SK-N-SH (cell line): Measurements from ENCODE around the gene SPTLC1.

Experiments used
- EZH2phosphoT487 ChIP-seq: fragments of 200-600 bp; sonication (generic); IDR thresholded peaks from 2 replicates; pipeline ENCODE4 v1.6.1; 2017; ENCODE audit warnings: low read depth, mixed run types, mild to moderate bottlenecking, antibody characterized with exemption, moderate library complexity, borderline replicate concordance
- GATA2 ChIP-seq: sonication (generic); formaldehyde crosslinking; IDR thresholded peaks from 2 replicates; pipeline ENCODE4 v1.5.0; 2020; ENCODE audit warnings: mild to moderate bottlenecking, missing genetic modification reagents
- POLR2AphosphoS5 ChIP-seq: IDR thresholded peaks from 2 replicates; pipeline ENCODE4 v1.6.1; 2012; ENCODE audit warnings: low read depth, low read length
- RAD21 ChIP-seq: IDR thresholded peaks from 2 replicates; pipeline ENCODE4 v1.6.1; 2012; ENCODE audit warnings: mild to moderate bottlenecking, low read length
- TF ChIP-seq, protein P1 (sequence below): fragments of 200-600 bp; sonication (generic); IDR thresholded peaks from 2 replicates; pipeline ENCODE4 v1.6.1; 2017; ENCODE audit warnings: antibody characterized with exemption, mild to moderate bottlenecking, moderate library complexity
- TF ChIP-seq, protein P2 (sequence below): IDR thresholded peaks from 2 replicates; pipeline ENCODE4 v1.4.0; 2012; ENCODE audit warnings: low read depth, borderline replicate concordance
- TF ChIP-seq, protein P3 (sequence below): IDR thresholded peaks from 2 replicates; pipeline ENCODE4 v1.6.1; 2012; ENCODE audit warnings: mild to moderate bottlenecking, low read depth, low read length, moderate library complexity

DNA sequence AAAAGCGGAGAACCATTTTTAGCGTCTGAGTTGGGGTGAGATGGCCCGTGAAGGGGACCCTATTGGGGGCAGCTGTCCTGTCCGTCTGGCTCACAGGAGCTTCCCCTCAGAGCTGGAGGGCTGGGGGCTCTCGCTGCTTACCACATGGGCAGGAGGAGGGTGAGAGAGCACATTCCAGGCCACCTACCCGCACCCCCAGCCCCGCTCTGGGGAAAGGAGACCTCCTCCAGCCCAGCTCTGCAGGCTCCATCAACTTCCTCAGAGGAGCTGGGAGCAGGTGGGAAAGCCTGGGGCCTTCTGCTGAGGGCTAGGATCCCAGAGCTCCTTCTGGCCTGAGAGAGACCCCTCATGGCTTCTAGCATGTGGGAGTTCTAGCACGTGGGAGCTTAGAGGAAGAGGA, 27.1 kb upstream of the SPTLC1 start:
- TF ChIP-seq, protein P1, sequence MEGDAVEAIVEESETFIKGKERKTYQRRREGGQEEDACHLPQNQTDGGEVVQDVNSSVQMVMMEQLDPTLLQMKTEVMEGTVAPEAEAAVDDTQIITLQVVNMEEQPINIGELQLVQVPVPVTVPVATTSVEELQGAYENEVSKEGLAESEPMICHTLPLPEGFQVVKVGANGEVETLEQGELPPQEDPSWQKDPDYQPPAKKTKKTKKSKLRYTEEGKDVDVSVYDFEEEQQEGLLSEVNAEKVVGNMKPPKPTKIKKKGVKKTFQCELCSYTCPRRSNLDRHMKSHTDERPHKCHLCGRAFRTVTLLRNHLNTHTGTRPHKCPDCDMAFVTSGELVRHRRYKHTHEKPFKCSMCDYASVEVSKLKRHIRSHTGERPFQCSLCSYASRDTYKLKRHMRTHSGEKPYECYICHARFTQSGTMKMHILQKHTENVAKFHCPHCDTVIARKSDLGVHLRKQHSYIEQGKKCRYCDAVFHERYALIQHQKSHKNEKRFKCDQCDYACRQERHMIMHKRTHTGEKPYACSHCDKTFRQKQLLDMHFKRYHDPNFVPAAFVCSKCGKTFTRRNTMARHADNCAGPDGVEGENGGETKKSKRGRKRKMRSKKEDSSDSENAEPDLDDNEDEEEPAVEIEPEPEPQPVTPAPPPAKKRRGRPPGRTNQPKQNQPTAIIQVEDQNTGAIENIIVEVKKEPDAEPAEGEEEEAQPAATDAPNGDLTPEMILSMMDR = no peak
- TF ChIP-seq RAD21 (no peak), GATA2 (CRISPR knock-in tag) (no peak), EZH2phosphoT487 (no peak), POLR2AphosphoS5 (no peak)
- TF ChIP-seq, protein P2, sequence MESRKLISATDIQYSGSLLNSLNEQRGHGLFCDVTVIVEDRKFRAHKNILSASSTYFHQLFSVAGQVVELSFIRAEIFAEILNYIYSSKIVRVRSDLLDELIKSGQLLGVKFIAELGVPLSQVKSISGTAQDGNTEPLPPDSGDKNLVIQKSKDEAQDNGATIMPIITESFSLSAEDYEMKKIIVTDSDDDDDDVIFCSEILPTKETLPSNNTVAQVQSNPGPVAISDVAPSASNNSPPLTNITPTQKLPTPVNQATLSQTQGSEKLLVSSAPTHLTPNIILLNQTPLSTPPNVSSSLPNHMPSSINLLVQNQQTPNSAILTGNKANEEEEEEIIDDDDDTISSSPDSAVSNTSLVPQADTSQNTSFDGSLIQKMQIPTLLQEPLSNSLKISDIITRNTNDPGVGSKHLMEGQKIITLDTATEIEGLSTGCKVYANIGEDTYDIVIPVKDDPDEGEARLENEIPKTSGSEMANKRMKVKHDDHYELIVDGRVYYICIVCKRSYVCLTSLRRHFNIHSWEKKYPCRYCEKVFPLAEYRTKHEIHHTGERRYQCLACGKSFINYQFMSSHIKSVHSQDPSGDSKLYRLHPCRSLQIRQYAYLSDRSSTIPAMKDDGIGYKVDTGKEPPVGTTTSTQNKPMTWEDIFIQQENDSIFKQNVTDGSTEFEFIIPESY = no peak
- TF ChIP-seq, protein P3, sequence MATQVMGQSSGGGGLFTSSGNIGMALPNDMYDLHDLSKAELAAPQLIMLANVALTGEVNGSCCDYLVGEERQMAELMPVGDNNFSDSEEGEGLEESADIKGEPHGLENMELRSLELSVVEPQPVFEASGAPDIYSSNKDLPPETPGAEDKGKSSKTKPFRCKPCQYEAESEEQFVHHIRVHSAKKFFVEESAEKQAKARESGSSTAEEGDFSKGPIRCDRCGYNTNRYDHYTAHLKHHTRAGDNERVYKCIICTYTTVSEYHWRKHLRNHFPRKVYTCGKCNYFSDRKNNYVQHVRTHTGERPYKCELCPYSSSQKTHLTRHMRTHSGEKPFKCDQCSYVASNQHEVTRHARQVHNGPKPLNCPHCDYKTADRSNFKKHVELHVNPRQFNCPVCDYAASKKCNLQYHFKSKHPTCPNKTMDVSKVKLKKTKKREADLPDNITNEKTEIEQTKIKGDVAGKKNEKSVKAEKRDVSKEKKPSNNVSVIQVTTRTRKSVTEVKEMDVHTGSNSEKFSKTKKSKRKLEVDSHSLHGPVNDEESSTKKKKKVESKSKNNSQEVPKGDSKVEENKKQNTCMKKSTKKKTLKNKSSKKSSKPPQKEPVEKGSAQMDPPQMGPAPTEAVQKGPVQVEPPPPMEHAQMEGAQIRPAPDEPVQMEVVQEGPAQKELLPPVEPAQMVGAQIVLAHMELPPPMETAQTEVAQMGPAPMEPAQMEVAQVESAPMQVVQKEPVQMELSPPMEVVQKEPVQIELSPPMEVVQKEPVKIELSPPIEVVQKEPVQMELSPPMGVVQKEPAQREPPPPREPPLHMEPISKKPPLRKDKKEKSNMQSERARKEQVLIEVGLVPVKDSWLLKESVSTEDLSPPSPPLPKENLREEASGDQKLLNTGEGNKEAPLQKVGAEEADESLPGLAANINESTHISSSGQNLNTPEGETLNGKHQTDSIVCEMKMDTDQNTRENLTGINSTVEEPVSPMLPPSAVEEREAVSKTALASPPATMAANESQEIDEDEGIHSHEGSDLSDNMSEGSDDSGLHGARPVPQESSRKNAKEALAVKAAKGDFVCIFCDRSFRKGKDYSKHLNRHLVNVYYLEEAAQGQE = no peak
